Neural progenitor cell (in vitro differentiated cells): ENCODE measurements around the gene NEK6. TPM values are rescaled to one million over a fixed set of nuclear protein-coding genes. Genes with fewer than 3 reads are reported as not detected.

Experiments used
- DNase-seq: peaks from one replicate; pipeline ENCODE4 v3.0.0-alpha.2; 2016; ENCODE audit warnings: low spot score
- H2AFZ ChIP-seq: fragments of 200-600 bp; sonication (generic); replicated peaks from 2 replicates; pipeline ENCODE4 v1.6.1; 2016; ENCODE audit warnings: antibody characterized with exemption
- H3F3A ChIP-seq: fragments of 200-600 bp; sonication (generic); 2 replicates; pipeline ENCODE4 v1.6.1; 2016; ENCODE audit warnings: antibody characterized with exemption, low read depth
- H3K27ac ChIP-seq: fragments of 200-600 bp; sonication (generic); 2 replicates; pipeline ENCODE4 v1.5.1; 2016; ENCODE audit warnings: mild to moderate bottlenecking
- H3K27me3 ChIP-seq: fragments of 200-600 bp; sonication (generic); 2 replicates; pipeline ENCODE4 v1.6.1; 2016; ENCODE audit warnings: mild to moderate bottlenecking, moderate library complexity
- H3K36me3 ChIP-seq: fragments of 200-600 bp; sonication (generic); 2 replicates; pipeline ENCODE4 v1.5.1; 2016
- H3K4me1 ChIP-seq: fragments of 200-600 bp; sonication (generic); 2 replicates; pipeline ENCODE4 v1.6.1; 2016; ENCODE audit warnings: mixed run types
- H3K4me2 ChIP-seq: fragments of 200-600 bp; sonication (generic); 2 replicates; pipeline ENCODE4 v1.6.1; 2016
- H3K4me3 ChIP-seq: fragments of 200-600 bp; sonication (generic); 2 replicates; pipeline ENCODE4 v1.5.1; 2016
- H3K79me2 ChIP-seq: fragments of 200-600 bp; sonication (generic); 2 replicates; pipeline ENCODE4 v1.6.1; 2016; ENCODE audit warnings: low read depth
- H3K9ac ChIP-seq: fragments of 200-600 bp; sonication (generic); 2 replicates; pipeline ENCODE4 v1.6.1; 2016
- H3K9me3 ChIP-seq: fragments of 200-600 bp; sonication (generic); 2 replicates; pipeline ENCODE4 v1.5.1; 2016; ENCODE audit warnings: low read depth
- H4K20me1 ChIP-seq: fragments of 200-600 bp; sonication (generic); 2 replicates; pipeline ENCODE4 v1.6.1; 2016; ENCODE audit warnings: low read depth
- H3K27ac Mint-ChIP-seq: 3 replicates; pipeline ENCODE4 v1.8.0; 2021; ENCODE audit warnings: mixed read lengths
- H3K27me3 Mint-ChIP-seq: 2 replicates; pipeline ENCODE4 v1.8.0; 2022; ENCODE audit warnings: low read depth, mild to moderate bottlenecking, inconsistent platforms, moderate library complexity, mixed read lengths; ENCODE audit not compliant: insufficient read depth
- H3K36me3 Mint-ChIP-seq: 3 replicates; pipeline ENCODE4 v1.8.0; 2021; ENCODE audit warnings: mixed read lengths
- H3K4me1 Mint-ChIP-seq: 3 replicates; pipeline ENCODE4 v1.8.0; 2021; ENCODE audit warnings: mixed read lengths
- H3K4me3 Mint-ChIP-seq: 3 replicates; pipeline ENCODE4 v1.8.0; 2021; ENCODE audit warnings: mild to moderate bottlenecking, moderate library complexity, mixed read lengths
- H3K9me3 Mint-ChIP-seq: 3 replicates; pipeline ENCODE4 v1.8.0; 2020; ENCODE audit warnings: mixed read lengths
- EZH2 ChIP-seq: fragments of 200-600 bp; sonication (generic); IDR thresholded peaks from 2 replicates; pipeline ENCODE4 v1.6.1; 2017; ENCODE audit warnings: antibody characterized with exemption, mild to moderate bottlenecking, moderate library complexity
- EZH2phosphoT487 ChIP-seq: fragments of 200-600 bp; sonication (generic); IDR thresholded peaks from 2 replicates; pipeline ENCODE4 v1.6.1; 2017; ENCODE audit warnings: antibody characterized with exemption
- total RNA-seq: library from RNA; depleted of rRNA; stranded (reverse); fragments of >200 nt; gene quantifications from 2 replicates; pipeline ENCODE4 v1.2.3, GENCODE V29; 2015; ENCODE audit warnings: low replicate concordance
- TF ChIP-seq, protein P1 (sequence below): fragments of 200-600 bp; sonication (generic); IDR thresholded peaks from 2 replicates; pipeline ENCODE4 v1.5.1; 2017; ENCODE audit warnings: antibody characterized with exemption, mild to moderate bottlenecking

Gene NEK6
- total RNA-seq, 1 donor from 2014 or later, result 18.5 TPM

DNA sequence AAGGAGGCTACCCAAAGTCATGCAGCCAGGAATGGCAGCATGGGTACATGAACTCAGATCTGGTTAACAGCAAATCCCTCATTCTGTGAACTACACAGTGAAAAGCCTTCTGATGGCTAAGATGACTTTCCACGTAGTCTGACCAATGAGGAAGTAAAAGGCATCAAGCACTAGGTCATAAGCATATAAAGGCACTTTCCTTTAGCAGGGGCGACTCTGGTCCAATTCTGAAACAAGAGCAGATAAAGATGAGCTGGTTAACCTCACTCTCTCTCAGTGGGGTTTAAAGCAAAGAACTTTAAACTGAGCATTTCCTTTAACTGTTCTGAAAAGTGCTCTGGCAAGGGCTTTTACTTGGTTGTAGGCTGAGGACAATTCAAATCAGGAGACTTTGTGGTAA, 136.4 kb downstream of the NEK6 start:
- DNase-seq, result no peak
- H3K36me3 Mint-ChIP-seq, result peaks cover 2% of the 10 kb centered on the region
- Histone ChIP-seq H3K4me3 (no peak overlapping the region), H3K79me2 (peaks cover 95% of the 10 kb centered on the region), H3K9ac (no peak overlapping the region), H2AFZ (no peak overlapping the region), H3K27ac (peak overlapping the region; percentile 38), H3K4me2 (no peak overlapping the region), H3K9me3 (no peaks in the 10 kb centered on the region), H3K4me1 (peaks cover 56% of the 10 kb centered on the region), H3K36me3 (no peaks in the 10 kb centered on the region), H3F3A (peaks cover 37% of the 10 kb centered on the region), H4K20me1 (peaks cover 62% of the 10 kb centered on the region), H3K27me3 (no peaks in the 10 kb centered on the region)
- H3K4me1 Mint-ChIP-seq, result peaks cover 50% of the 10 kb centered on the region
- TF ChIP-seq EZH2phosphoT487, result no peak
- no peak for TF ChIP-seq EZH2
- TF ChIP-seq, protein P1, sequence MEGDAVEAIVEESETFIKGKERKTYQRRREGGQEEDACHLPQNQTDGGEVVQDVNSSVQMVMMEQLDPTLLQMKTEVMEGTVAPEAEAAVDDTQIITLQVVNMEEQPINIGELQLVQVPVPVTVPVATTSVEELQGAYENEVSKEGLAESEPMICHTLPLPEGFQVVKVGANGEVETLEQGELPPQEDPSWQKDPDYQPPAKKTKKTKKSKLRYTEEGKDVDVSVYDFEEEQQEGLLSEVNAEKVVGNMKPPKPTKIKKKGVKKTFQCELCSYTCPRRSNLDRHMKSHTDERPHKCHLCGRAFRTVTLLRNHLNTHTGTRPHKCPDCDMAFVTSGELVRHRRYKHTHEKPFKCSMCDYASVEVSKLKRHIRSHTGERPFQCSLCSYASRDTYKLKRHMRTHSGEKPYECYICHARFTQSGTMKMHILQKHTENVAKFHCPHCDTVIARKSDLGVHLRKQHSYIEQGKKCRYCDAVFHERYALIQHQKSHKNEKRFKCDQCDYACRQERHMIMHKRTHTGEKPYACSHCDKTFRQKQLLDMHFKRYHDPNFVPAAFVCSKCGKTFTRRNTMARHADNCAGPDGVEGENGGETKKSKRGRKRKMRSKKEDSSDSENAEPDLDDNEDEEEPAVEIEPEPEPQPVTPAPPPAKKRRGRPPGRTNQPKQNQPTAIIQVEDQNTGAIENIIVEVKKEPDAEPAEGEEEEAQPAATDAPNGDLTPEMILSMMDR, result no peak
- peaks cover 3% of the 10 kb centered on the region for H3K27me3 Mint-ChIP-seq
- no peak overlapping the region for H3K4me3 Mint-ChIP-seq
- no peaks in the 10 kb centered on the region for H3K9me3 Mint-ChIP-seq
- no peak overlapping the region for H3K27ac Mint-ChIP-seq

DNA sequence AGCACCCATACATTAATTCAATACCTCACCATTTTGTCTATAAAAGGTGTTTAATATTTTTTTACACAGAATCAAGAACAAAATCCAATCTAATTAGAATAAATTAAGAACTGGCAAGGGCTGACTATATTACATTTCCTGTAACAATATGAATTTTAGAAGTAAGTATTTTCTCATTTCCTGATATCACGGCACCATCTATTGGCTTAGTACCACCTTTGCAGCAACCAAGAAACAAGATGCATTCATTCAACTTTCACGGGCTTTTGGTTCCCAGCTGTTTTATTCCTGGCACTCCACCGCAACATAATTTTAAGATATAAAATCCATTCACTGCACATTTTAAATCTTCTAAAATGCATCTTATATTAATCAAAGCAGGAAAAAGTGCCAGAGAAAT, 136.8 kb downstream of the NEK6 start:
- Mint-ChIP-seq H3K4me1 (peaks cover 50% of the 10 kb centered on the region), H3K9me3 (no peaks in the 10 kb centered on the region), H3K27ac (no peak overlapping the region), H3K36me3 (peaks cover 2% of the 10 kb centered on the region), H3K27me3 (peaks cover 3% of the 10 kb centered on the region), H3K4me3 (no peak overlapping the region)
- Histone ChIP-seq H3K36me3 (no peaks in the 10 kb centered on the region), H2AFZ (no peak overlapping the region), H3K4me3 (no peak overlapping the region), H3K9me3 (no peaks in the 10 kb centered on the region), H3K27me3 (no peaks in the 10 kb centered on the region), H4K20me1 (peaks cover 58% of the 10 kb centered on the region), H3K4me2 (no peak overlapping the region), H3F3A (peaks cover 42% of the 10 kb centered on the region), H3K9ac (no peak overlapping the region), H3K27ac (peak overlapping the region; percentile 38), H3K79me2 (peaks cover 91% of the 10 kb centered on the region), H3K4me1 (peaks cover 57% of the 10 kb centered on the region)
- no peak for TF ChIP-seq EZH2phosphoT487
- TF ChIP-seq, protein P1, result peak; percentile 36
- no peak for DNase-seq

DNA sequence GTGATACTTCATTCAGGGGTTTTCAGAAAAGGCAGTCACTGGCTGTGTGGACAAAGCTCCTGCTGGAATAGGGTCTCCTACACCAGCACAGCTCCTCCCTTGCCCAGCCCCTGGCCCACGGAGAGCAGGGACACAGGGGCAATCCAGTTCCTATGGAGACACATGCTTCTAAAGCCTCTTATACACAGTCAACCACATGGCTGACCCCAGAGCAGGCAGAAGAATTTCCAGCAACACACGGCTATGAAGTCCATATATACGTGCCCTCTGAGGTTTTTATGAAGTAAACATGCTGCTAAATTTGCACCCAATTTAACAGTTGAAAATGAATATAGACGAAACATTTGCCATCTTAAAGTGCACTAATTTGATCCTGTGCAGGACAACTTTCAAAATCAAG, 138.1 kb downstream of the NEK6 start:
- Histone ChIP-seq H3K4me2 (no peak overlapping the region), H2AFZ (no peak overlapping the region), H3K4me3 (no peak overlapping the region), H3K4me1 (peaks cover 57% of the 10 kb centered on the region), H3K9me3 (no peaks in the 10 kb centered on the region), H3K36me3 (no peaks in the 10 kb centered on the region), H3K27me3 (no peaks in the 10 kb centered on the region), H3F3A (peaks cover 54% of the 10 kb centered on the region), H4K20me1 (peaks cover 54% of the 10 kb centered on the region), H3K27ac (no peak overlapping the region), H3K9ac (no peak overlapping the region), H3K79me2 (peaks cover 82% of the 10 kb centered on the region)
- peaks cover 2% of the 10 kb centered on the region for H3K36me3 Mint-ChIP-seq
- no peak overlapping the region for H3K27ac Mint-ChIP-seq
- peaks cover 3% of the 10 kb centered on the region for H3K27me3 Mint-ChIP-seq
- no peak overlapping the region for H3K4me3 Mint-ChIP-seq
- H3K4me1 Mint-ChIP-seq, result peaks cover 54% of the 10 kb centered on the region
- DNase-seq, result no peak
- no peaks in the 10 kb centered on the region for H3K9me3 Mint-ChIP-seq
- no peak for TF ChIP-seq EZH2
- TF ChIP-seq, protein P1, result no peak
